NCI-H1092 treated with DMSO at 0.1 percent for 48 hours (cell line): ENCODE data around the gene ZNF407.
"Not testable (repeated sequence)": the region's sequence is repeated elsewhere in the genome, so short reads cannot be mapped to it uniquely, and the experiment has no call there.

Experiments used
- DNase-seq: peaks from one replicate; lab custom pipeline; 2025; lab: John Stamatoyannopoulos, UW

The ZNF407 gene

GRCh38 chr18:75070625-75071483 lies 473.2 kb downstream of the ZNF407 start:
- DNase-seq: peak; percentile 69

- DNase-seq: no peak
These were observed 473.8 kb downstream of the ZNF407 start for GRCh38 chr18:75071484-75071785.

GRCh38 chr18:75071866-75072671 lies 474.4 kb downstream of the ZNF407 start:
- DNase-seq: no peak

GRCh38 chr18:75072672-75073371 lies 475.2 kb downstream of the ZNF407 start:
- no peak for DNase-seq

- DNase-seq: no peak
These were observed 476.0 kb downstream of the ZNF407 start for GRCh38 chr18:75073654-75074053.

GRCh38 chr18:75074196-75075015 lies 476.7 kb downstream of the ZNF407 start:
- no peak for DNase-seq

GRCh38 chr18:75075016-75075305 lies 477.3 kb downstream of the ZNF407 start:
- DNase-seq: no peak

GRCh38 chr18:75075429-75075841 lies 477.8 kb downstream of the ZNF407 start:
- no peak for DNase-seq

GRCh38 chr18:75076286-75076685 lies 478.6 kb downstream of the ZNF407 start:
- no peak for DNase-seq

GRCh38 chr18:75081486-75081885 lies 483.8 kb downstream of the ZNF407 start:
- DNase-seq: no peak

- DNase-seq: no peak
These were observed 485.5 kb downstream of the ZNF407 start for GRCh38 chr18:75083131-75083530.

GRCh38 chr18:75083761-75084160 lies 486.1 kb downstream of the ZNF407 start:
- no peak for DNase-seq

GRCh38 chr18:75085676-75086075 lies 488.0 kb downstream of the ZNF407 start:
- not testable (repeated sequence) for DNase-seq

GRCh38 chr18:75086494-75087034 lies 488.9 kb downstream of the ZNF407 start:
- DNase-seq: no peak

GRCh38 chr18:75087119-75088020 lies 489.7 kb downstream of the ZNF407 start:
- DNase-seq: no peak

GRCh38 chr18:75088021-75088506 lies 490.4 kb downstream of the ZNF407 start:
- no peak for DNase-seq

GRCh38 chr18:75088622-75089211 lies 491.0 kb downstream of the ZNF407 start:
- no peak for DNase-seq

GRCh38 chr18:75089748-75090327 lies 492.2 kb downstream of the ZNF407 start:
- DNase-seq: no peak

- no peak for DNase-seq
These were observed 492.7 kb downstream of the ZNF407 start for GRCh38 chr18:75090336-75090735.
